ENCODE results near the gene CCDC137.

GRCh38 chr17:81696218-81696941, 29.8 kb downstream of the CCDC137 start:
- TF ChIP-seq CTCF (IDR thresholded peaks at IDR 0.05; ENCODE audit: low read length), result no peak
- TF ChIP-seq EZH2 (IDR thresholded peaks at IDR 0.05; ENCODE audit: borderline replicate concordance, low read length), result no peak
